Measurements from ENCODE around the gene ANO1. TPM values are rescaled to one million over a fixed set of nuclear protein-coding genes. Genes with fewer than 3 reads are reported as not detected.

The ANO1 gene
- total RNA-seq, 1 donor from 2014 or later, result 0.14 TPM

GRCh38 chr11:70203751-70204465 is 125.8 kb downstream of the ANO1 start:
- no peak for TF ChIP-seq EZH2 (IDR thresholded peaks at IDR 0.05; ENCODE audit: insufficient read depth, low read length)
- H3K27me3 ChIP-seq (ENCODE audit: insufficient read depth, low read length), result no peaks in the 10 kb centered on the region
- peaks cover 50% of the 10 kb centered on the region for H3K79me2 ChIP-seq (ENCODE audit: insufficient read depth, low read length)
- H3K9ac ChIP-seq (ENCODE audit: low read length), result peak overlapping the region; percentile 94
- H3K27ac ChIP-seq (ENCODE audit: low read depth, low read length), result peak overlapping the region; percentile 97
- no peak for FAIRE-seq
- peaks cover 18% of the 10 kb centered on the region for H3K36me3 ChIP-seq (ENCODE audit: insufficient read depth, low read length)
- Mint-ChIP-seq H3K27me3 (ENCODE audit: low read depth, unreplicated experiment) (no peaks in the 10 kb centered on the region), H3K9me3 (ENCODE audit: unreplicated experiment) (no peaks in the 10 kb centered on the region), H3K27ac (ENCODE audit: unreplicated experiment) (peak overlapping the region; percentile 95), H3K36me3 (ENCODE audit: low read depth, unreplicated experiment) (peaks cover 13% of the 10 kb centered on the region), H3K4me3 (ENCODE audit: unreplicated experiment) (peak overlapping the region; percentile 92), H3K4me1 (ENCODE audit: low read depth, unreplicated experiment) (peaks cover 29% of the 10 kb centered on the region)
- peak overlapping the region; percentile 88 for H3K4me2 ChIP-seq (ENCODE audit: low read length)
- H2AFZ ChIP-seq (ENCODE audit: low read depth, low read length), result peak overlapping the region; percentile 48
- no peaks in the 10 kb centered on the region for H3K9me3 ChIP-seq (ENCODE audit: insufficient read depth, low read depth, low read length)
- H4K20me1 ChIP-seq (ENCODE audit: insufficient read depth, low read length), result peaks cover 50% of the 10 kb centered on the region
- peaks cover 21% of the 10 kb centered on the region for H3K4me1 ChIP-seq (ENCODE audit: insufficient read depth, low read length)
- peak; percentile 79 for DNase-seq (ENCODE audit: low read depth)
- peak overlapping the region; percentile 80 for H3K4me3 ChIP-seq (ENCODE audit: insufficient read depth, low read depth, low read length)

- H3K4me1 ChIP-seq (ENCODE audit: insufficient read depth, low read length), result peaks cover 21% of the 10 kb centered on the region
- H3K4me3 ChIP-seq (ENCODE audit: insufficient read depth, low read depth, low read length), result peak overlapping the region; percentile 80
- peak overlapping the region; percentile 88 for H3K4me2 ChIP-seq (ENCODE audit: low read length)
- TF ChIP-seq EZH2 (IDR thresholded peaks at IDR 0.05; ENCODE audit: insufficient read depth, low read length), result no peak
- TF ChIP-seq, protein P1, sequence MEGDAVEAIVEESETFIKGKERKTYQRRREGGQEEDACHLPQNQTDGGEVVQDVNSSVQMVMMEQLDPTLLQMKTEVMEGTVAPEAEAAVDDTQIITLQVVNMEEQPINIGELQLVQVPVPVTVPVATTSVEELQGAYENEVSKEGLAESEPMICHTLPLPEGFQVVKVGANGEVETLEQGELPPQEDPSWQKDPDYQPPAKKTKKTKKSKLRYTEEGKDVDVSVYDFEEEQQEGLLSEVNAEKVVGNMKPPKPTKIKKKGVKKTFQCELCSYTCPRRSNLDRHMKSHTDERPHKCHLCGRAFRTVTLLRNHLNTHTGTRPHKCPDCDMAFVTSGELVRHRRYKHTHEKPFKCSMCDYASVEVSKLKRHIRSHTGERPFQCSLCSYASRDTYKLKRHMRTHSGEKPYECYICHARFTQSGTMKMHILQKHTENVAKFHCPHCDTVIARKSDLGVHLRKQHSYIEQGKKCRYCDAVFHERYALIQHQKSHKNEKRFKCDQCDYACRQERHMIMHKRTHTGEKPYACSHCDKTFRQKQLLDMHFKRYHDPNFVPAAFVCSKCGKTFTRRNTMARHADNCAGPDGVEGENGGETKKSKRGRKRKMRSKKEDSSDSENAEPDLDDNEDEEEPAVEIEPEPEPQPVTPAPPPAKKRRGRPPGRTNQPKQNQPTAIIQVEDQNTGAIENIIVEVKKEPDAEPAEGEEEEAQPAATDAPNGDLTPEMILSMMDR (IDR thresholded peaks at IDR 0.05; ENCODE audit: insufficient read depth, low read depth, low read length), result no peak
- Mint-ChIP-seq H3K36me3 (ENCODE audit: low read depth, unreplicated experiment) (peaks cover 13% of the 10 kb centered on the region), H3K4me1 (ENCODE audit: low read depth, unreplicated experiment) (peaks cover 29% of the 10 kb centered on the region), H3K4me3 (ENCODE audit: unreplicated experiment) (peak overlapping the region; percentile 92), H3K27me3 (ENCODE audit: low read depth, unreplicated experiment) (no peaks in the 10 kb centered on the region), H3K9me3 (ENCODE audit: unreplicated experiment) (no peaks in the 10 kb centered on the region), H3K27ac (ENCODE audit: unreplicated experiment) (peak overlapping the region; percentile 95)
- H3K9me3 ChIP-seq (ENCODE audit: insufficient read depth, low read depth, low read length), result no peaks in the 10 kb centered on the region
- H3K9ac ChIP-seq (ENCODE audit: low read length), result peak overlapping the region; percentile 94
- H3K36me3 ChIP-seq (ENCODE audit: insufficient read depth, low read length), result peaks cover 18% of the 10 kb centered on the region
- DNase-seq (ENCODE audit: low read depth), result no peak
- no peak for FAIRE-seq
- peaks cover 55% of the 10 kb centered on the region for H4K20me1 ChIP-seq (ENCODE audit: insufficient read depth, low read length)
- no peak overlapping the region for H2AFZ ChIP-seq (ENCODE audit: low read depth, low read length)
- no peaks in the 10 kb centered on the region for H3K27me3 ChIP-seq (ENCODE audit: insufficient read depth, low read length)
- H3K27ac ChIP-seq (ENCODE audit: low read depth, low read length), result peak overlapping the region; percentile 97
- peaks cover 50% of the 10 kb centered on the region for H3K79me2 ChIP-seq (ENCODE audit: insufficient read depth, low read length)
These were observed 126.3 kb downstream of the ANO1 start for GRCh38 chr11:70204466-70204799.

- Histone ChIP-seq H3K79me2 (ENCODE audit: insufficient read depth, low read length) (peaks cover 50% of the 10 kb centered on the region), H3K27ac (ENCODE audit: low read depth, low read length) (peak overlapping the region; percentile 97), H3K9me3 (ENCODE audit: insufficient read depth, low read depth, low read length) (no peaks in the 10 kb centered on the region), H3K9ac (ENCODE audit: low read length) (peak overlapping the region; percentile 94), H3K4me2 (ENCODE audit: low read length) (peak overlapping the region; percentile 88), H2AFZ (ENCODE audit: low read depth, low read length) (no peak overlapping the region), H3K4me3 (ENCODE audit: insufficient read depth, low read depth, low read length) (peak overlapping the region; percentile 80), H3K36me3 (ENCODE audit: insufficient read depth, low read length) (peaks cover 18% of the 10 kb centered on the region), H3K27me3 (ENCODE audit: insufficient read depth, low read length) (no peaks in the 10 kb centered on the region), H4K20me1 (ENCODE audit: insufficient read depth, low read length) (peaks cover 60% of the 10 kb centered on the region), H3K4me1 (ENCODE audit: insufficient read depth, low read length) (peaks cover 27% of the 10 kb centered on the region)
- FAIRE-seq (no peak), DNase-seq (ENCODE audit: low read depth) (peak; percentile 26)
- Mint-ChIP-seq H3K9me3 (ENCODE audit: unreplicated experiment) (no peaks in the 10 kb centered on the region), H3K4me1 (ENCODE audit: low read depth, unreplicated experiment) (peaks cover 32% of the 10 kb centered on the region), H3K27ac (ENCODE audit: unreplicated experiment) (peak overlapping the region; percentile 95), H3K4me3 (ENCODE audit: unreplicated experiment) (peak overlapping the region; percentile 92), H3K36me3 (ENCODE audit: low read depth, unreplicated experiment) (peaks cover 15% of the 10 kb centered on the region), H3K27me3 (ENCODE audit: low read depth, unreplicated experiment) (no peaks in the 10 kb centered on the region)
- TF ChIP-seq, protein P1 (IDR thresholded peaks at IDR 0.05; ENCODE audit: insufficient read depth, low read depth, low read length), result no peak
- no peak for TF ChIP-seq EZH2 (IDR thresholded peaks at IDR 0.05; ENCODE audit: insufficient read depth, low read length)
These were observed 127.1 kb downstream of the ANO1 start for GRCh38 chr11:70205049-70205725.
